HG03378 (cell line): ENCODE results near the gene SDK1.

ENCODE experiments used
- ATAC-seq: cut with Tn5 transposase; IDR thresholded peaks from one replicate; pipeline ENCODE4 v1.9.1; 2021; ENCODE audit warnings: mild to moderate bottlenecking, moderate library complexity; ENCODE audit not compliant: unreplicated experiment

Gene SDK1

GRCh38 chr7:3336042-3336665 is 35.1 kb downstream of the SDK1 start:
- ATAC-seq, result no peak

DNA sequence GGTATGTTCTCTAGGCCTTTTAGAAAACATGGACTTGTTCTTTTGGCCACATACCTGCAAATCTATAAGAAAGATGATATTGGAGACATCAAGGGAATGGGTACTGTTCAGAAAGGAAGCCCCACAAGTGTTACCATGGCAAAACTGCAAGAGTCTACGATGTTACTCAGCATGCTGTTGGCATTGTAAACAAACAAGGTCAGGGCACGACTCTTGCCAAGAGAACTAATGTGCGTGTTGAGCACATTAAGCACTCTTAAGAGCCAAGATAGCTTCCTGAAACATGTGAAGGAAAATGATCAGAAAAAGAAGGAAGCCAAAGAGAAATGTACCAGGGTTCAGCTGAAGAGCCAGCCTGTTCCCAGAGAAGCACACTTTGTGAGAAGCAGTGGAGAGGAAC is 37.1 kb downstream of the SDK1 start:
- ATAC-seq, result no peak

GRCh38 chr7:3345699-3346481 is 44.8 kb downstream of the SDK1 start:
- no peak for ATAC-seq

- ATAC-seq, result no peak
Measured at GRCh38 chr7:3349126-3349525, 48.1 kb downstream of the SDK1 start.

DNA sequence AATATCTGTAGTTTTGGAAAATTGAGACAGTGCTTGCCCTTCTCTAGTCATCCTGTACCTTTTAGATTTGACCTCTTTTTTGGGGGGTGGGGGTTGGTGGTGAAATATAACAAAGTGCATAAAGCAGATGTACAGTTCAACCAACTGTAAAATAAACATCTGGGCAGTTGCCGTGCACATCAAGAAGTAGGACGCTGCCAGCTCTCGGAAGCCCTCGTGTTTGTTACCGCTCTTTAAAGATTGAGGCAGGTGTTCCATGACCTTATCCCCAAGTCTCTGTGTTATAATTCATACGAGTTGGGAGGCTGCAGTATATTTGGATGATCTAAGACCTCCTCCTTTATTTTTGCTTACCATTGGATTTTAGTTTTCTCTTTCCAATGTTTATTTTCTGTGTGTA is 55.1 kb downstream of the SDK1 start:
- no peak for ATAC-seq

GRCh38 chr7:3358991-3359390 is 57.9 kb downstream of the SDK1 start:
- no peak for ATAC-seq

DNA sequence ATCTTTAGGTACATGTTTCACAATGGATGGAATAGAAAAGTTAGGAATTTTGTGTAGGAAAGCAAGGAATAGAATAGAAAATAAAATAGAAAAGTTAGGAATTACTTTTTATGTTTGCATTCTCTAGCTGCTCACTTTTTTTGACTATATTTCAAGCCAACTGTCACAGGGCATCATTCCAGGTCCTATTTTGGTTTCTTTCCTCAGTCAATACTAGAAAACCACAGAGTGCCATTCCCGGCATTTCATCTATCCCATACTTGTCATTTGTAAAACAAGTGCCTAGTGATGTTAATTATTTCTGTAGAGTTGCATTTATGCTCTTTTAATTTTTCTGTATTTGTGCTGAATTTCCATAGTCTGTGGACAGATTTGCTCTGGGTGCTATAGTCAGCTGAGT is 66.2 kb downstream of the SDK1 start:
- ATAC-seq, result no peak

GRCh38 chr7:3370068-3370830 is 69.2 kb downstream of the SDK1 start:
- ATAC-seq, result no peak

DNA sequence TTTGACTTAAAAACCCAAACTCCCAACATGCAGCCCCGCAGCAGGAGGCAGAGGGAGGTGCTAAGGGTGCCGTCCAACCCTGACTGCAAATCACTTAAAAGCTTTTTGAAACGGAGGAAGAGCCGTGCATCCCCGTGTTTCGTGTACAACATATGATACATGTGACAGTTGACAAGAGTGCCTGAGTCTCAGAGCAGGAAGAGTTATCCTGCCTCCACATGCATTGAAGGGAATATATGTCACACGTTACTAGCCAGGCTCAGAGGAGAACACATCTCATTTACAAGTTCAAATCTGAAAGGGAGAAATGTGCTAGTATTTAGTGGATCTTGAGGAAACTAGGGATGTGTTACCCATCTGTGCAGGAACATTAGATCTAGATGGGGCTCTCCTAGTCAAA is 69.9 kb downstream of the SDK1 start:
- no peak for ATAC-seq

DNA sequence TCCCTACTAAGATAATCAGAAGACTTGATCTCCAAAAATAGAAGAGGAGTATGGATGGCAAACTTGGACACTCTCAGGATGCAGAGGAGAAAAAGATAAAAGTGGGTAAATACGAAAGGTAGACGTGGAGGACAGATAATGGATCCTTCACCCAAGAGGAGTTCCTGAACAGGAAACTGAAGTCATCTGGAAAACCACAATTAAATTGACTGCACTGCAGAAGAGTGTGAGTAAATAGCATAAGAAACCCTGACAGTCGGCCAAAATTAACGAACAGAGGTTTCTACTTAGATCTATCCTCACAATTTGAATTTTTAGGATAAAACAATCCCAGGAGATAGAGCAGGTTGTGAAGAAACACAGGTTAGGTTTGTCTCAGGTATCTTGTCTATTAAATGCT is 70.5 kb downstream of the SDK1 start:
- no peak for ATAC-seq

- no peak for ATAC-seq
Measured at GRCh38 chr7:3374239-3374638, 73.2 kb downstream of the SDK1 start.

DNA sequence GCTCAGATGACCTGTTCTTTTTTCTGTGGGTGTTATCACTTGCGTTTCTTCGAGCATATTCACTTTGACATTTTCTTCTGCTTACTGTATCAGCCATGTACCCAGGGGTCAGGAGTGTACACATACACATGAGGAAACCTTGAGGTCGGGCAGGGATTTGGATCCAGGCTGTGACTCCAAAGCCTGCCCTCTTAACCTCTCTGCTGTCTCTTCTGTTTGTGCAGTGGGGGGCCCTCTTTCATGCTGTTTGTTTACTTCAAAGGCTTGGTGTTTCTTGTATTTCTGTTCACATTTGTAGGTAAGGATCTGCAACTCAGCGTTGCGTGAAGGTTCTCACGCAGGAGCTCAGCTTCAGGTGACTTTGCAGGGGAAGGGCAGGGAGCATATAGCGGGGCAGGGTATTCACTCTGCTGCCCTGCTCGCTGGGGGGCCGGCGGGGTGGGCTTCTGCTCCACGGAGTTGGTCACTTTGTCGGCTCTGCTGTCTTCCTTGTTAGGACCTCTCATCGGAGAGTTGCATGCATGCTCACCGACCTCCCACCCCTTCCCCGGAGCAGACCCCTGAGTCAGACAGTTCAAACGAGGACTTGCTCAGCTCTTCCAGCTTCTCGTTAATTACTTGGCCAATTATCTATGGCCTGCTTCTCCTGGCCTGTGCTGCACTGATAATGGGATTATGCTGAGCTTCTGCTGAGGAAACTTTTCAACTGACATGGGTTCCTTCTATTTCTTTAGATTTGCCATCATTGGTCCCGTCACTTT is 77.5 kb downstream of the SDK1 start:
- no peak for ATAC-seq

DNA sequence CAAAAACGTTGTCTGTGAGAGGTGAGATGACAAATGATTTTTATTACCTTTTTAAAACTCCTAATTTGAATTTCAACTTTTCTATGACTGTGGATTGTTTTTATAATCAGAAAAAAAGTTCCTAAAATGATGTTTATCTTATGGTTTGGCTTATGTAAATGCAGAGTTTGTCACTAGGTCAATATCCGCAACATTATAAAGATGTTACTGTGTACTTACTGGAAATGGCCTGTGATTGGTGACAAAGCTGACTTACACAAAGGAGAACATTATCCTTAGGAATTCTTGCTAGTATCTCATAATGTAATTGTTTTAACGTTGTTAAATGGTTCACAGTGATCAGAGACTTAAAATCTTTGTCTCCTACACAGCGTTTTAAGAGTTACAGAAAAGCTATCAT is 79.0 kb downstream of the SDK1 start:
- no peak for ATAC-seq

DNA sequence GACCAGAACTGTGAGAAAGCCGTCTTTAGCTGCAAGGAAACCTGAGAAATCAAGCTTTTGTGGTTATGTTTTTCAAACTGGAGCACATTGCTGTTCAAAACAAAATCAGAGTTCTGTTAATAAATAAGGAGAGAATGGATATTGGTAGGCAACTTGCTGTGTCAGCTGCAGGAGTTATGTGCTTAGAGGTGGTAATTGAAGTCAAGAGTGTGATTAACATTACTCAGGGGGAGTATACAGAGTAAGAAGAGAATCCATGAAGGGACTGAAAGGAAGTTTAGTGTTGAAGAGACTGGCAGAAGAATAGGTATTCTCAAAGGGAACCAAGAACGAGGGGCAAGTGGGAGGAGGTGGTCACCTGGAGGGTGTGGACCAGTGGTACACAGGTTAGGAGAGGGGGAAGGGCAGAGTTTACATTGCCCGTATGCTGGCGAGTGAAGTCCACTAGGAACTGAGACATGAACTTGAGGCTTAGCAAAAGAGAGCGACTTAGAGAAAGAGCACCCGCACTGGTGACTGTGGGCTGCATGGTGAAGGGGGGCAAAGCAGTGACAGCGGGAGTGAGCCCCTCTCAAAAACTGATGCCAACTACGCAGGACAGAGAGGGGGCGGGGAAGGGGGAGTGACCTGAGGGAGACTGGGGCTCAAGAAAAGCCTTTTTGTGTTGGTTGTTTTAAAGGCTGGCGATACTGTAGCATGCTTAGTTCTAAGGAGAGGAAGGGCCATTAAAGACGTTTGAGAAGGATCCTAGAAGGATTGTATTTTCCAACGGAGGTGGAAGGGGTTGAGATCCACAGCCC is 80.0 kb downstream of the SDK1 start:
- ATAC-seq, result no peak

- ATAC-seq, result no peak
Measured at GRCh38 chr7:3386423-3387190, 85.6 kb downstream of the SDK1 start.

DNA sequence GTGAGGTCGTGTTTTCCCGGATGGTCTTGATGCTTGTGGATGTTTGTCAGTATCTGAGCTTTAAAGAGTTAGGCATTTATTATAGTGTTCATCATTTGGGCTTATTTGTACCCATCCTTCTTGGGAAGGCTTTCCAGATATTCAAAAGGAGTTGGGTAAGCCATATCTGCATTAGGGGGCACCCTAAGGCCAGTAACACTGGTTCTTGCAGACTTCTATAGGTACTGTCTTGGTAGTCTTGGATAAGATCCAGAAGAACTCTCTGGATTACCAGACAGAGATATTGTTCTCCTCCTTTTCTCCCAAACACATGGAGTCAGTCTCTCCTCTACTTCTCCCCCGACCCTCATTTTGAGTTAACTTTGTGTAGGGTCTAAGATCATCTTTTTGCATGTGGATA is 92.8 kb downstream of the SDK1 start:
- no peak for ATAC-seq

GRCh38 chr7:3397324-3397723 is 96.3 kb downstream of the SDK1 start:
- ATAC-seq, result no peak

- no peak for ATAC-seq
Measured at GRCh38 chr7:3399858-3400257, 98.8 kb downstream of the SDK1 start.

- no peak for ATAC-seq
Measured at GRCh38 chr7:3404501-3404900, 103.4 kb downstream of the SDK1 start.
